Subcutaneous adipose tissue (tissue), 4 donors: ENCODE data around the gene DGKD. TPM values are rescaled to one million over a fixed set of nuclear protein-coding genes. Genes with fewer than 3 reads are reported as not detected.

Experiments used
- total RNA-seq, 4 donors: library from RNA; depleted of rRNA; stranded (reverse); fragments of >200 nt; gene quantifications; one replicate each; pipeline ENCODE4 v1.1.0, GENCODE V29; 2016
- TF ChIP-seq, protein P1 (sequence below): fragments of 450-650 bp; IDR thresholded peaks from one replicate; pipeline ENCODE4 v1.5.1; 2016; ENCODE audit warnings: low read depth, mild to moderate bottlenecking, control low read depth, antibody characterized with exemption, moderate library complexity

The DGKD gene
- total RNA-seq, 4 donors from 2014 or later, result 13.0 to 24.9 (median 17.8) TPM

DNA sequence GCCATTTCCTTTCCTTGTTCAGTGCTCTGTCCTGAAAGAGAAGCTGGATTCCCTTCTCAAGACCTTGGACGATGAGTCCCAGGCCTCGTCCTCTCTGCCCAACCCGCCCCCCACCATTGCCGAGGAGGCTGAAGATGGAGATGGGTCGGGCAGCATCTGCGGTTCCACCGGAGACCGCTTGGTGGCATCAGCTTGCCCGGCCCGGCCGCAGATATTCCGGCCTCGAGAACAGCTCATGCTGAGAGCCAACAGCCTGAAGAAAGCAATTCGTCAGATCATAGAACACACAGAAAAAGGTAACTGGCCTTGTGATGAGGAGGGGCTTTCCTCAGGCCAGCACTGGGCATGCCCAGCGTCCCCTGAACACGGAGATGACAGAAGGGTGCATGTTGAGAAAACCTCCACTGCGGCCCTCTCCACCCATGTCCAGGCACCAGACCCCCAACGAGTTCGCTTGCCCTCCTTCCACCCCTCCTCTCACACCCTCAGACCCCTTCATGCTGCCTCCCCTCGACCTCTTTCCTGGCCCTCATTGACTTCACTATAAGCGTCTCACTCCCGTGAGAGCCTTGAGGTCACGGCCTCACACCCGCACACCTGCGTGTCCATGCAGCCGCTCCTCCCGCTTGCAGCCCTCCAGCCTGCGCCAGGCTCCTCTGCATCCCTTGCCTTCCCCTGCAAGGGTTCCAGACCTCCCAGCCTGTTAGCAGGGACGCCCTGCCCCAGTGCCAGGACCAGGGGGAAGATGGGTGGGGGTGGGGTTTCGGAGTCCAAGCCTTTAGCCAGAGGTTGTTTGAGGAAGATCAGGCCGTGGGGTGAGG lies 95.0 kb downstream of the DGKD start:
- TF ChIP-seq, protein P1, sequence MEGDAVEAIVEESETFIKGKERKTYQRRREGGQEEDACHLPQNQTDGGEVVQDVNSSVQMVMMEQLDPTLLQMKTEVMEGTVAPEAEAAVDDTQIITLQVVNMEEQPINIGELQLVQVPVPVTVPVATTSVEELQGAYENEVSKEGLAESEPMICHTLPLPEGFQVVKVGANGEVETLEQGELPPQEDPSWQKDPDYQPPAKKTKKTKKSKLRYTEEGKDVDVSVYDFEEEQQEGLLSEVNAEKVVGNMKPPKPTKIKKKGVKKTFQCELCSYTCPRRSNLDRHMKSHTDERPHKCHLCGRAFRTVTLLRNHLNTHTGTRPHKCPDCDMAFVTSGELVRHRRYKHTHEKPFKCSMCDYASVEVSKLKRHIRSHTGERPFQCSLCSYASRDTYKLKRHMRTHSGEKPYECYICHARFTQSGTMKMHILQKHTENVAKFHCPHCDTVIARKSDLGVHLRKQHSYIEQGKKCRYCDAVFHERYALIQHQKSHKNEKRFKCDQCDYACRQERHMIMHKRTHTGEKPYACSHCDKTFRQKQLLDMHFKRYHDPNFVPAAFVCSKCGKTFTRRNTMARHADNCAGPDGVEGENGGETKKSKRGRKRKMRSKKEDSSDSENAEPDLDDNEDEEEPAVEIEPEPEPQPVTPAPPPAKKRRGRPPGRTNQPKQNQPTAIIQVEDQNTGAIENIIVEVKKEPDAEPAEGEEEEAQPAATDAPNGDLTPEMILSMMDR, result no peak

DNA sequence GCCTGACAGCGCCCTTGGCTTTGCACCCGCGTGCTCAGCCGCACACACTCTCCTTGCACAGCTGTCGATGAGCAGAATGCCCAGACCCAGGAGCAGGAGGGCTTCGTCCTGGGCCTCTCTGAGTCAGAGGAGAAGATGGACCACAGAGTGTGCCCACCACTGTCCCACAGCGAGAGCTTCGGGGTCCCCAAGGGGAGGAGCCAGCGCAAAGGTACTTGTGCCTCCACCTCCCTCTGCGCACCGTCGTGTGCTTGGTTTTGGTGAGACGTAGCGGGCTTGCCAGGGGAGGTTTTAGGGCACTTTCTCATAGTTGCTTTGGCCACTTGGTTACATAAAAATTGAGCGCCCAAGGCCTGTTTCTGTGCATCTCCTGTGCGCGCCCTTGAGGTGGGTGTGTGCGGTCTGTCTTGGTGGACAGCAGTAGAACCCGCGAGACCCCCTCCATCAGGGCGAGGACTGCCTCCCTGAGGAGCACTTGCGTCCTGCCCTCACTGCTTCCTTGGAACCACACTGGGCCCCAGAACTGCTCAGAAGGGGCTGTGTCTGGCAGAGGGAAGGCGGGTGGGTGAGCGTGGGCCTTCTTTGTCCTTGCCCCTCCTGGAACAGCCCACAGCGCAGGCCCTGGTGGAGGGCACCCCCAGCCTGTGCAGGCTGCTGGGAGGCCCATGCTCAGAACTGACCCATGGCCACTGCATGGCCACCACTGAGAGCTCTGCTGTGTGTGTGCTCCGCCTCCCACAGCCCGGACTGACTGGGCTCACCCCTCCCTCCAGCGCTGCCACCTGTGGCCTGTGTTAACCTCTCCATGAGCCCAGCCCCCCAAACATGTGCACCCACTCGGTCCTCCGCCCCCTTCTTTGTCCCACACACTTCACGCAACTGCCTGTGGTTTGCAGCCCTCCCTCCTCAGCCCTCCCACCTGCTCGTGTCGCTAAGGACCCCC lies 95.9 kb downstream of the DGKD start:
- TF ChIP-seq, protein P1, result no peak

DNA sequence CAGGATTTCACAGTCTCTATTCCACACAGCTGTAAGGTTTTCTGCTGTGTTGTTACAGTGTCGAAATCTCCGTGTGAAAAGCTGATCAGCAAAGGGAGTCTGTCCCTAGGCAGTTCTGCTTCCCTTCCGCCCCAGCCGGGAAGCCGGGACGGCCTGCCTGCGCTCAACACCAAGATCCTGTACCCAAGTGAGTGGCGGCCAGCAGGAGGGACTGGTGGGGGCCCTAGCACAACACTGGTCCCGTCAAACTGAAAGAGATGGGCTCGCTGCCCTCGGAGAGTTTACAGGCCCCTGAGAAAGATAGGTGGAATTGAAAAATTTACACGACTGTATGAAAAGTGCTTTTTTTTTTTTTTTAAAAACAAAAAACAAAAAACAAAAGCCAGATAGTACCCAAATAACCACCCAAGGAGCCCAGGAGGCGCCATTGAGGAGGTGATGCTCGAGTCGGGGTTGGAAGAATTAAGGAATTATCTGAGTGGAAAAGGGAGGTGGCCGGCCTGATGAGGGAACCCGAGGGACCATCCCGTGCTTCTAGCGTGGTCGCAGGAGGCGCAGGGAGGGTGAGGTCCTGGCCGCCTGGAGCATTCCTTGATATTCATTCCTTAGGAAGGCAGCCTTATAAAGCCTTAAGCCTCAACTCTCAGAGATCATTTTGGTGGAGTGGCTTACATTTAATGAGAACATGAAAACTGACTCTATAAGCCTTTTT lies 96.7 kb downstream of the DGKD start:
- TF ChIP-seq, protein P1, result no peak

GRCh38 chr2:233451950-233452349 lies 97.7 kb downstream of the DGKD start:
- TF ChIP-seq, protein P1, result no peak

DNA sequence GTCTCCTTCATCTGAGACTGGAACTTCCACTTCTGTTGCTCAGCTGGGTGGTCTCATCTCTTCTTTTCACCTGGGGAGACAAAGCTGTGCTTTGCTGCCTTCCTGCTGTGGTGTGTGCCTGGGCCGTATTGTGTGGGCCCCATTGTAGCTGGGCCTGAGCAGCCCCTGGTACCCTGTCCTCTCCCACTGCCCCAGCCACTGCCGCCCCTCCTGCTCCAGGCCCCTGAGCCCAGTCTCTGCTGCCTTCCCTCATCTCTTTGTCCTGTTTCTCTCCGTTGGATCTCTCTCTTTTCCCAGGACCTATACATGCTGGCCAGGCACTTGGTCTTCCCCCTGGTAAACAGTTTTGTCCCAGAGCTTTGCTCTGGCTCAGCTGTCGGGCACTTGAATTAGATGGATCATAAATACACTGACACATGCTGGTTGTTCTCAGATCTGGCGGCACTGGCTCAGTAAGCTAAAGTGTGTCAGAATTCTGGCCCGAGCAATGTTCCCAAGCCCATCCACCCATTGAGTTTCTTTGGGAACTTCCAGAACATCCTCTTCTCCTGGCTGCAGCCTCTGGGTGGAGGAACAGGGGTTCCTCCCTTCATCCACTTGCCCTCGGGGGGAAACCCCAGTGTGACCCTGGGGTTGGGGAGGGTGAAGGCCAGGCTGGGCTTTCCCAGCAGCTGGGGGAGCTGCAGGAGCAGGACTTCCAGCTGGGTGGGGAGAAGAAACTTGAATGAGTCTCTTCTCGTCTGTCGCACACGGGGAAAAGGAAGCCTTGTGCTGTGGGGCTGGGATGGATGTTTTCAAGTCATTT lies 99.0 kb downstream of the DGKD start:
- TF ChIP-seq, protein P1, result no peak

DNA sequence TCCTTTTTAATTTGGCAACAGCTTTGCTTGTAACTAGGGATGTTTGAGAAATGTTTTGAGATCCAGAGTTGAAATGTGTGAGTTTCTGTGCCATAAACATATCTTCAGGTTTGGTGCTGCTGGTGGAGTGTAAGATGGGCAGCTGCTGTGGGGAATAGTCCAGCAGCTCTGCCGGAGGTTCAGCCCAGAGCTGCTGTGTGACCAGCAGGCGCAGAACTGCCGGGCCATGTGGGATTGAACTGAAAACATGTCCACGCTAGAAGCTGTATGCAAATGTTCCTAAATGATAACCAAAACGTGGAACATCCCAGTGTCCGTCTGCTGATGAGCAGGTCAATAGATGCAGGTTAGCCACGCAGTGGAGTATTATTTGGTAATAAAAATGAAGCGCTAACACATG lies 99.6 kb downstream of the DGKD start:
- TF ChIP-seq, protein P1, result no peak
